GM12872 (cell line): ENCODE measurements around the gene HPS6.

Source experiments
- CTCF ChIP-seq: IDR thresholded peaks from 3 replicates; pipeline ENCODE4 v1.5.1; 2011; ENCODE audit warnings: low read depth, mild to moderate bottlenecking, low read length, moderate library complexity; ENCODE audit not compliant: insufficient read depth

HPS6 gene

GRCh38 chr10:102064868-102065560, at the start of gene HPS6:
TSS of gene HPS6 (plus strand) at chr10:102065349. CDS start at chr10:102065475, 126 bp downstream.
- TF ChIP-seq CTCF = no peak; the same call in 2 of the 3 replicates

DNA sequence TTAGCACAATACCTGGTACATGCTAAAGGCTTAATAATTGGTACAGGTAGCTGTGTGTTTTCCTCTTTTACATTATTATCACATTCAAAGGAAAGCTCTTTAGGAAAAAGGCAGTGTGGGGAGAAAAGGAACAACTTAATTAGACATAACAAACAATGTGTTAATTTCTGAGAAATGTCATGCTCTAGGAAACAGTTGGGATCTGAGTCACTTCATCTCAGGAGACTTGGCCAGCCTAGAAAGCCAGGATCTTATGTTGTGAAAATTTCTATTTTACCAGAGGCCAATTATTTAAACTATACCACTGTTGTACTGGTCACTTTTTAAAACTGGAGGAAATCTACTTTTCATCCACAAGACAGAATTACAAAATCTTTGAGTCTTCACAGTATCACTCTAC, 48.7 kb upstream of the HPS6 start:
- TF ChIP-seq CTCF = no peak

GRCh38 chr10:102017295-102017694, 47.9 kb upstream of the HPS6 start:
- no peak for TF ChIP-seq CTCF

DNA sequence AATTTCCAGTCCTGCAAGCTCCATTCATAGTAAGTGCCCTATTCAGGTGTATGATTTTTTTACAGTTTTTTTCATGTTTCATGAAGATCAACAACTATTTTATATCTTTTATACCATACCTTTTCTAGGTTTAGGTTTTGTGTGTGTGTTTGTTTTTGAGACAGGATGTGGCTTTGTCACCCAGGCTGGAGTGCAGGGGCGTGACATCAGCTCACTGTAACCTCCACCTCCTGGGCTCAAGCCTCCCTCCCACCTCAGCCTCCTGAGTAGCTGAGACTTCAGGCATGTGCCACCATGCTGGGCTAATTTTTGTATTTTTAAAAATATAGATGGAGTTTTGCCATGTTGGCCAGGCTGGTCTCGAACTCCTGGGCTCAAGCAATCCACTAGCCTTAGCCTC, 44.2 kb upstream of the HPS6 start:
- no peak for TF ChIP-seq CTCF

DNA sequence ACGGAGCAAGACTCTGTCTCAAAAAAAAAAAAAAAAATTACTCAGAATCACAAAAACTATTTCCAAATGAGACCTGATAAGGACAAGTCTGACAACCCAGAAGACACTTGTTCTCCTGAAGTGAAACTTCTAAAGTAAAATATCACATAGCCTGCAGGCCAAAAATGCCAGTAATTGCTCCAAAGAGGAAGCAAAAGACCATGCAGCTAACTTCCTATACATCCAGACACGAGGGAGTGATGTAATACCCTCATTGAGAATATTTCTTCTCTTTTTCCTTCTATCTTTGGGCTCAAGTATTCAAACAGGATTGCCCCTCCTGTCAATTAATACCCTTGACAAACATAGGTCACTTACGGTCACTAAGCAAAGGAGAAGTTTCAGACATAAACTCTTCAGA, 40.4 kb upstream of the HPS6 start:
- no peak for TF ChIP-seq CTCF

DNA sequence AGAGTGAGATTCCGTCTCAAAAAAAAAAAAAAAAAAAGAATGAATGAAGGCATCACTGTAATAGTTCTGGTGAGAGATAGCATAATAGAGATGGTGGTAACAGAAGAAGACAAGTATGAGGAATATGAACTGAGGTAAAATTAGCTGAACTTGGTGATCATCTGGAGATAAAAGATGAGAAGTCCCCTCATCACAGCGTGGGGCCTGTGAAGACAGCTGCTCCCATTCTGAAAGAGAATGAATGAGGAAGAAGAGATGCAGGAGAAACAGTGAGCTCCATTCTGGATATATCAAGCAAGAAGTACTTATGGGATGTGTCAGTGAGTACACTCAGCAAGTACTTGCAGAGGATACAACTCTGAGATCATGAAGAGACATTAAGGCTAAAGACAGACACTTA, 37.9 kb upstream of the HPS6 start:
- no peak for TF ChIP-seq CTCF

- no peak for TF ChIP-seq CTCF
These were observed 31.4 kb upstream of the HPS6 start for GRCh38 chr10:102033787-102034186.

- TF ChIP-seq CTCF = no peak
These were observed 26.7 kb upstream of the HPS6 start for GRCh38 chr10:102038410-102038809.
